Right lobe of liver (tissue), 6 donors: ENCODE results near the gene RSPH10B2. TPM values are rescaled to one million over a fixed set of nuclear protein-coding genes. Genes with fewer than 3 reads are reported as not detected.
"Not testable (repeated sequence)": the region's sequence is repeated elsewhere in the genome, so short reads cannot be mapped to it uniquely, and the experiment has no call there.

Experiments
- ATAC-seq, 4 donors: fragments of 200-7000 bp; cut with Tn5 transposase; one replicate each; pipeline ENCODE4 v1.9.1; 2020; ENCODE audit warnings: mild to moderate bottlenecking in 4 of 4, moderate library complexity in 4 of 4
- DNase-seq, 3 donors: peaks; one replicate each; pipeline ENCODE4 v3.0.0-alpha.2; 2020
- H3K27ac ChIP-seq, 3 donors: fragments of 200-600 bp; one replicate each; pipeline ENCODE4 v1.8.0; 2022
- H3K27me3 ChIP-seq, 2 donors: fragments of 200-600 bp; one replicate each; pipeline ENCODE4 v1.8.0; 2022
- H3K36me3 ChIP-seq, 4 donors: fragments of 200-600 bp; sonication (generic) in 1 of 4; one replicate each; pipeline versions ENCODE4 v1.5.1 to v1.8.0; 2017 to 2022; ENCODE audit warnings: control low read depth in 1 of 4
- H3K4me1 ChIP-seq, 4 donors: fragments of 200-600 bp; sonication (generic) in 1 of 4; one replicate each; pipeline versions ENCODE4 v1.5.1 to v1.8.0; 2017 to 2022; ENCODE audit warnings: control low read depth in 1 of 4
- H3K4me3 ChIP-seq, 3 donors: fragments of 200-600 bp; one replicate each; pipeline ENCODE4 v1.8.0; 2022
- H3K9me3 ChIP-seq, 4 donors: fragments of 200-600 bp; sonication (generic) in 1 of 4; one replicate each; pipeline versions ENCODE4 v1.5.1 to v1.8.0; 2017 to 2022; ENCODE audit warnings: control low read depth in 1 of 4
- POLR2A ChIP-seq: fragments of 450-650 bp; IDR thresholded peaks from one replicate; pipeline ENCODE4 v1.6.1; 2017; ENCODE audit warnings: antibody characterized with exemption, mild to moderate bottlenecking
- WGBS: methylation state at CpG from one replicate; pipeline ENCODE4 v1.1.6; 2018; ENCODE audit warnings: low coverage, low lambda C conversion rate; ENCODE audit not compliant: insufficient coverage; ENCODE audit errors: missing lambda C conversion rate; 5-methylcytosine and 5-hydroxymethylcytosine counted together
- intact Hi-C, 2 donors: fragments of 100-400 bp; cut with DNase I; formaldehyde crosslinking; loops; one replicate each; pipeline versions ENCODE4 v1.11.2 to v1.14.1; 2022
- total RNA-seq, 6 experiments: library from RNA; depleted of rRNA in 2 of 6; stranded (reverse); fragments of >200 nt in 2 of 6; fragmentation: NEBNext Ultra II Directional in 3 of 6; extraction: Animal tissue kit (Norgen Biotek cat#: 25700) in 3 of 6; gene quantifications; one replicate each; pipeline versions ENCODE4 v1.1.0 to v1.2.4, GENCODE V29; 2016 to 2023
- TF ChIP-seq, protein P1 (sequence below), 4 donors: fragments of 200-600 bp in 3 of 4; fragments of 450-650 bp in 1 of 4; IDR thresholded peaks; one replicate each; pipeline versions ENCODE4 v1.5.1 to v1.8.0; 2016 to 2022; ENCODE audit warnings: antibody characterized with exemption in 4 of 4, mild to moderate bottlenecking in 2 of 4
- donor health status: DM: no; HTN: yes; CAD: no.
- donor health status: DM: no; HTN: no; CAD: no.
- donor health status: DM: no; HTN: no; CAD: no.
- donor health status: DM: no; HTN: yes; CAD: no.
- donor health status: DM: no; HTN: yes; CAD: no.

The RSPH10B2 gene
- total RNA-seq, 6 experiments from 2014 or later, result 0.09 to 0.22 (median 0.14) TPM; not detected in 2

- no peaks in the 10 kb centered on the region for H3K27me3 ChIP-seq
- TF ChIP-seq POLR2A, result no peak
- TF ChIP-seq, protein P1, sequence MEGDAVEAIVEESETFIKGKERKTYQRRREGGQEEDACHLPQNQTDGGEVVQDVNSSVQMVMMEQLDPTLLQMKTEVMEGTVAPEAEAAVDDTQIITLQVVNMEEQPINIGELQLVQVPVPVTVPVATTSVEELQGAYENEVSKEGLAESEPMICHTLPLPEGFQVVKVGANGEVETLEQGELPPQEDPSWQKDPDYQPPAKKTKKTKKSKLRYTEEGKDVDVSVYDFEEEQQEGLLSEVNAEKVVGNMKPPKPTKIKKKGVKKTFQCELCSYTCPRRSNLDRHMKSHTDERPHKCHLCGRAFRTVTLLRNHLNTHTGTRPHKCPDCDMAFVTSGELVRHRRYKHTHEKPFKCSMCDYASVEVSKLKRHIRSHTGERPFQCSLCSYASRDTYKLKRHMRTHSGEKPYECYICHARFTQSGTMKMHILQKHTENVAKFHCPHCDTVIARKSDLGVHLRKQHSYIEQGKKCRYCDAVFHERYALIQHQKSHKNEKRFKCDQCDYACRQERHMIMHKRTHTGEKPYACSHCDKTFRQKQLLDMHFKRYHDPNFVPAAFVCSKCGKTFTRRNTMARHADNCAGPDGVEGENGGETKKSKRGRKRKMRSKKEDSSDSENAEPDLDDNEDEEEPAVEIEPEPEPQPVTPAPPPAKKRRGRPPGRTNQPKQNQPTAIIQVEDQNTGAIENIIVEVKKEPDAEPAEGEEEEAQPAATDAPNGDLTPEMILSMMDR (IDR thresholded peaks at IDR 0.05), result no peak
- intact Hi-C loops, result no loop called here
- H3K36me3 ChIP-seq, result no peaks in the 10 kb centered on the region
- H3K4me3 ChIP-seq, result no peak overlapping the region
- ATAC-seq, result peak in 2 of 4 donors; percentile 20 to 65
- H3K27ac ChIP-seq, result no peak overlapping the region
- no peaks in the 10 kb centered on the region for H3K9me3 ChIP-seq
- WGBS, result 33% methylated on average over 6 of the region's 6 CpGs
- peaks cover 0 to 20% (median 4%) of the 10 kb centered on the region in 4 donors for H3K4me1 ChIP-seq
- peak in 1 of 3 donors; percentile 55 for DNase-seq
These were observed 44.1 kb upstream of the RSPH10B2 start for GRCh38 chr7:6709808-6710207.

DNA sequence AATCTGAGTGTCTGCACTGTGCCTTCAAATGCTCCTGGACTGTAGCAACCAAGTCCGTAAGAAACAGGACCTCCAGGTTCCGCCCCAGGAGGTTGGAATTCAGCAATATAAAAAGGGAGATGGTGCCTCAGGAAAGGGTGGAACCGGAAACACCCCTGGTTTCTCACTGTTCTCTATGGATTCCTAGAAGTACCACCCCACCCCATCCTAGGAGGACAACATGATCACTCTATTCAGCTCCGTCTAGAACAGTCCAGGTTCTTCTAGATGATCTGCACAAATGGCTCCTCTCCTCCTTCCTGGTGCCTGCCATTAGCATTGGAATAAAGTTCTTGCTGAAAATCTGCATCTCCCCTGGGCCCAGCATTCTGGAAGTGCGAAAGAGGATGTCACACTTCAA is 39.5 kb upstream of the RSPH10B2 start:
- Histone ChIP-seq H3K4me3 (no peak overlapping the region), H3K27ac (no peak overlapping the region), H3K9me3 (no peaks in the 10 kb centered on the region), H3K4me1 (no peaks in the 10 kb centered on the region), H3K36me3 (no peaks in the 10 kb centered on the region), H3K27me3 (no peaks in the 10 kb centered on the region)
- DNase-seq, result no peak
- TF ChIP-seq POLR2A, result no peak
- TF ChIP-seq, protein P1 (IDR thresholded peaks at IDR 0.05), result no peak
- no peak for ATAC-seq
- intact Hi-C loops, result no loop called here
- 77% methylated on average over 3 of the region's 5 CpGs for WGBS

DNA sequence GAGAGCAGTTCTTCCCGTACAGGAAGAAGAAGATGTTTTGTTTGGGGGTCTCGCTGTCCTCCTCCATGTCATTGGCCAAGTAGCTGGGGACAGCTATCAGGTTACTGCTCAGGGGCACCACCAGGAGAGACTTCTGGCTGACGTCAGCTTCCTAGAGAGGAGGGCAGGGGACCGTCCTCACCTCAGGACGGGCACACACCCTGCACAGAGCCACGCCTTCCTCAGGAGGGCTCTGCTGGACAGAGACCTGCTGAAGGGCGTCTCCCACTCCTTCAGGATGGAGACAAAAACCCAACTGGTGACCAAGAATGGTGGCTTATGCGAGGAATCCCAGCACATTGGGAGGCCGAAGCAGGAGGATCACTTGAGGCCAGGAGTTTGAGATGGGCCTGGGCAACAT is 38.0 kb upstream of the RSPH10B2 start:
- intact Hi-C loops, DNase-seq, H3K9me3 ChIP-seq, ATAC-seq, H3K36me3 ChIP-seq, H3K27ac ChIP-seq, H3K4me3 ChIP-seq, H3K27me3 ChIP-seq, H3K4me1 ChIP-seq: not testable (repeated sequence)
- 72% methylated on average over 2 of the region's 9 CpGs for WGBS

DNA sequence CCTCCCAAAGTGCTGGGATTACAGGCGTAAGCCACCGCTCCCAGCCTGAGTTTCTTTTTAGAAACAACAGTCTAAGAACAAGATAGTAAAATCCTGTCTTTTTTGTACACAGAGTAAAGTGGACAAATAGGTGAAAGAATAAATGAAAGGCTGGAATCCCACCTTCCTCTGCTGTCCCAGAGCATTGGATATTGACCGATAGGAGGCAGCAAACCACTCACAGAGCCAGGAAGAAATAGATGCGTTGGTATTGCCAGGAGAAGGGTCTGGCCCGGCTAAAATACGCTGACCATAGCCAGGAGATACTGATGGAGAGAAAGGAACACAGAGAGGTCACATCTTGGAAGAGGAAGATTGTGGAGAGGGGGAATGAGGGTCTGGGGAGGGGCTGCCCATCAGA is 35.8 kb upstream of the RSPH10B2 start:
- H3K27ac ChIP-seq, result no peak overlapping the region
- TF ChIP-seq, protein P1 (IDR thresholded peaks at IDR 0.05), result no peak
- no peak for TF ChIP-seq POLR2A
- H3K36me3 ChIP-seq, result no peaks in the 10 kb centered on the region
- ATAC-seq (no peak), DNase-seq (no peak)
- H3K27me3 ChIP-seq, result no peaks in the 10 kb centered on the region
- no peaks in the 10 kb centered on the region for H3K9me3 ChIP-seq
- no peaks in the 10 kb centered on the region for H3K4me1 ChIP-seq
- WGBS, result 70% methylated on average over 6 of the region's 6 CpGs
- no peak overlapping the region for H3K4me3 ChIP-seq
- intact Hi-C loops, result no loop called here

- H3K27ac ChIP-seq, H3K4me3 ChIP-seq, intact Hi-C loops, H3K36me3 ChIP-seq, H3K9me3 ChIP-seq, DNase-seq, H3K4me1 ChIP-seq, H3K27me3 ChIP-seq, ATAC-seq: not testable (repeated sequence)
- WGBS, result 73% methylated on average over 3 of the region's 4 CpGs
These were observed 29.6 kb upstream of the RSPH10B2 start for GRCh38 chr7:6724351-6724750.

GRCh38 chr7:6725003-6725402 is 28.9 kb upstream of the RSPH10B2 start:
- TF ChIP-seq POLR2A, result no peak
- TF ChIP-seq, protein P1 (IDR thresholded peaks at IDR 0.05), result no peak
- DNase-seq (no peak), ATAC-seq (no peak)
- H3K36me3 ChIP-seq, result no peaks in the 10 kb centered on the region
- WGBS, result 70% methylated on average over 6 of the region's 10 CpGs
- no peak overlapping the region for H3K4me3 ChIP-seq
- H3K27me3 ChIP-seq, result no peaks in the 10 kb centered on the region
- H3K9me3 ChIP-seq, result no peaks in the 10 kb centered on the region
- H3K27ac ChIP-seq, result no peak overlapping the region
- intact Hi-C loops, result no loop called here
- no peaks in the 10 kb centered on the region for H3K4me1 ChIP-seq

GRCh38 chr7:6726341-6726740 is 27.6 kb upstream of the RSPH10B2 start:
- H3K27me3 ChIP-seq, H3K4me3 ChIP-seq, H3K9me3 ChIP-seq, DNase-seq, ATAC-seq, H3K27ac ChIP-seq, intact Hi-C loops, H3K4me1 ChIP-seq, H3K36me3 ChIP-seq: not testable (repeated sequence)
- WGBS, result 96% methylated on average over 5 of the region's 5 CpGs
